B cell (primary cell): ENCODE measurements around the gene XIAP. TPM values are rescaled to one million over a fixed set of nuclear protein-coding genes. Genes with fewer than 3 reads are reported as not detected.

Source experiments
- ATAC-seq: fragments of 200-7000 bp; cut with Tn5 transposase; one replicate; pipeline ENCODE4 v1.10.0; 2021; ENCODE audit warnings: low read depth, mild to moderate bottlenecking, moderate number of reproducible peaks, moderate library complexity
- CTCF ChIA-PET: fragments of 350-600 bp; sonication (Branson Sonifier 250); formaldehyde crosslinking; loops from one replicate; lab custom pipeline; 2021; ENCODE audit warnings: antibody characterized with exemption, inconsistent platforms; lab: Charles Lee
- POLR2A ChIA-PET: fragments of 350-600 bp; sonication (Branson Sonifier 250); formaldehyde crosslinking; loops from one replicate; lab custom pipeline; 2021; ENCODE audit warnings: antibody characterized with exemption; lab: Charles Lee
- DNase-seq: peaks from one replicate; pipeline ENCODE4 v3.0.0; 2013
- H2AFZ ChIP-seq: 2 replicates; pipeline ENCODE4 v1.6.1; 2012; ENCODE audit warnings: mild to moderate bottlenecking, low read depth, low read length; ENCODE audit not compliant: insufficient read depth, poor library complexity, severe bottlenecking
- H3K27ac ChIP-seq, 2 donors: 1 replicate in 1 of 2; 2 replicates in 1 of 2; pipeline ENCODE4 v1.5.1; 2012 to 2013; ENCODE audit warnings: low read length in 2 of 2, mild to moderate bottlenecking in 2 of 2, moderate library complexity in 1 of 2
- H3K27me3 ChIP-seq, 4 experiments: fragments of 200-600 bp in 1 of 4; sonication (generic) in 1 of 4; replicated peaks in 1 of 4; 1 replicate in 2 of 4; 2 replicates in 2 of 4; pipeline versions ENCODE4 v1.6.1 to v1.7.0; 2013 to 2016; ENCODE audit warnings: low read length in 3 of 4, mild to moderate bottlenecking in 2 of 4, mixed read lengths in 1 of 4, moderate library complexity in 1 of 4; ENCODE audit not compliant: insufficient read depth in 4 of 4, control insufficient read depth in 3 of 4; ENCODE audit errors: control extremely low read depth in 1 of 4
- H3K36me3 ChIP-seq, 2 experiments: replicated peaks in 1 of 2; 1 replicate in 1 of 2; 2 replicates in 1 of 2; pipeline versions ENCODE4 v1.6.1 to v1.7.1; 2013; ENCODE audit warnings: low read length in 1 of 2; ENCODE audit not compliant: insufficient read depth in 2 of 2, control insufficient read depth in 1 of 2; ENCODE audit errors: control extremely low read depth in 1 of 2, extremely low read depth in 1 of 2
- H3K4me1 ChIP-seq, 2 donors: fragments of 200-600 bp in 1 of 2; sonication (generic) in 1 of 2; 1 replicate in 1 of 2; 2 replicates in 1 of 2; pipeline versions ENCODE4 v1.5.1 to v1.6.1; 2013 to 2017; ENCODE audit warnings: low read length in 2 of 2; ENCODE audit not compliant: control insufficient read depth in 2 of 2, insufficient read depth in 2 of 2
- H3K4me2 ChIP-seq: replicated peaks from 2 replicates; pipeline ENCODE3; 2012; ENCODE audit warnings: mild to moderate bottlenecking, low read depth, low read length; ENCODE audit not compliant: poor library complexity, severe bottlenecking
- H3K4me3 ChIP-seq, 5 experiments: fragments of 200-600 bp in 1 of 5; sonication (generic) in 1 of 5; 1 replicate in 3 of 5; 2 replicates in 2 of 5; pipeline versions ENCODE4 v1.5.1 to v1.7.0; 2011 to 2016; ENCODE audit warnings: low read length in 4 of 5, mild to moderate bottlenecking in 4 of 5, low read depth in 2 of 5, control low read depth in 1 of 5, moderate library complexity in 1 of 5; ENCODE audit not compliant: insufficient read depth in 1 of 5; ENCODE audit errors: control extremely low read depth in 1 of 5, extremely low read depth in 1 of 5
- H3K79me2 ChIP-seq: fragments of 200-600 bp; sonication (generic); one replicate; pipeline ENCODE4 v1.6.0; 2016; ENCODE audit warnings: low read length; ENCODE audit not compliant: control insufficient read depth, insufficient read depth
- H3K9ac ChIP-seq: fragments of 200-600 bp; sonication (generic); 2 replicates; pipeline ENCODE4 v1.6.1; 2017; ENCODE audit warnings: mild to moderate bottlenecking, low read length, moderate library complexity
- H3K9me3 ChIP-seq, 3 donors: one replicate each; pipeline versions ENCODE4 v1.6.1 to v1.7.1; 2013; ENCODE audit warnings: low read length in 2 of 3; ENCODE audit not compliant: control insufficient read depth in 2 of 3, insufficient read depth in 1 of 3; ENCODE audit errors: control extremely low read depth in 1 of 3
- H4K20me1 ChIP-seq: 2 replicates; pipeline ENCODE4 v1.6.0; 2012; ENCODE audit warnings: mild to moderate bottlenecking, low read length; ENCODE audit not compliant: insufficient read depth, control insufficient read depth, poor library complexity, severe bottlenecking
- H3K27ac Mint-ChIP-seq: one replicate; pipeline ENCODE4 v1.8.0; 2021; ENCODE audit warnings: mixed read lengths
- H3K27me3 Mint-ChIP-seq: one replicate; pipeline ENCODE4 v1.8.0; 2021; ENCODE audit warnings: mixed read lengths
- H3K4me1 Mint-ChIP-seq: one replicate; pipeline ENCODE4 v1.8.0; 2021; ENCODE audit warnings: mixed read lengths
- H3K4me3 Mint-ChIP-seq: one replicate; pipeline ENCODE4 v1.8.0; 2021; ENCODE audit warnings: mixed read lengths
- H3K9me3 Mint-ChIP-seq: one replicate; pipeline ENCODE4 v1.8.0; 2022; ENCODE audit warnings: mixed read lengths; ENCODE audit not compliant: insufficient read depth
- CTCF ChIP-seq: fragments of 200-600 bp; IDR thresholded peaks from one replicate; pipeline ENCODE4 v1.8.0; 2022; ENCODE audit warnings: antibody characterized with exemption, mild to moderate bottlenecking
- EZH2 ChIP-seq: IDR thresholded peaks from 2 replicates; pipeline ENCODE4 v1.6.1; 2012; ENCODE audit warnings: borderline replicate concordance, low read depth, mild to moderate bottlenecking, moderate library complexity, low read length; ENCODE audit not compliant: insufficient read depth, poor library complexity, severe bottlenecking
- WGBS: methylation state at CpG from one replicate; pipeline ENCODE4 v1.1.5; 2013; ENCODE audit warnings: missing lambda C conversion rate; ENCODE audit not compliant: insufficient coverage; 5-methylcytosine and 5-hydroxymethylcytosine counted together
- intact Hi-C: fragments of 100-400 bp; cut with micrococcal nuclease; formaldehyde crosslinking; loops from one replicate; pipeline ENCODE4 v1.10.0; 2022
- polyA plus RNA-seq: library from polyadenylated mRNA; depleted of rRNA; stranded (reverse); fragments of >200 nt; gene quantifications from 2 replicates; pipeline ENCODE4 v1.2.3, GENCODE V29; 2012
- total RNA-seq, 2 donors: library from RNA; stranded (reverse); fragments of 120-200 nt in 1 of 2; gene quantifications; 1 replicate in 1 of 2; 2 replicates in 1 of 2; pipeline versions ENCODE4 v1.2.3 to v1.2.4, GENCODE V29; 2013 to 2022

Gene XIAP
- total and polyA plus RNA-seq, 2 donors (not counting 1 experiment from before 2014, with no cell fraction given) = 9.2 to 36.2 TPM

GRCh38 chrX:123905332-123905731, 45.5 kb downstream of the XIAP start:
- intact Hi-C loops = loop anchor here (5.0 kb wide), 1 partner anchor 52 kb away; no protein-coding TSS in a partner anchor
- ChIA-PET CTCF (no interaction called here), POLR2A (no interaction called here)
- H3K79me2 ChIP-seq = peaks cover 3% of the 10 kb centered on the region
- peaks cover 24 to 27% of the 10 kb centered on the region in 2 donors for H3K4me1 ChIP-seq
- H3K27me3 ChIP-seq = no peaks in the 10 kb centered on the region
- TF ChIP-seq EZH2 (no peak), CTCF (no peak)
- H3K27ac ChIP-seq = peak overlapping the region; percentile 59 to 62
- peak overlapping the region; percentile 14 for H3K9ac ChIP-seq
- Mint-ChIP-seq H3K27me3 (no peaks in the 10 kb centered on the region), H3K9me3 (no peaks in the 10 kb centered on the region), H3K4me1 (peaks cover 28% of the 10 kb centered on the region), H3K27ac (peak overlapping the region; percentile 95), H3K4me3 (peak overlapping the region; percentile 73)
- no peaks in the 10 kb centered on the region for H3K9me3 ChIP-seq
- H3K36me3 ChIP-seq = peaks cover 4 to 10% of the 10 kb centered on the region in 2 experiments
- no peak overlapping the region for H2AFZ ChIP-seq
- H3K4me3 ChIP-seq = peak overlapping the region in 1 of 5 experiments; percentile 12
- no CpG with 5 or more reads among the region's 2 CpGs for WGBS
- H3K4me2 ChIP-seq = peak overlapping the region; percentile 45
- no peaks in the 10 kb centered on the region for H4K20me1 ChIP-seq
- ATAC-seq = peak; percentile 41
- DNase-seq = peak; percentile 5

GRCh38 chrX:123906557-123907316, 46.9 kb downstream of the XIAP start:
- H3K27me3 ChIP-seq = no peaks in the 10 kb centered on the region
- no peak overlapping the region for H3K4me3 ChIP-seq
- peak overlapping the region; percentile 24 to 62 for H3K27ac ChIP-seq
- H3K79me2 ChIP-seq = peaks cover 3% of the 10 kb centered on the region
- no peak overlapping the region for H2AFZ ChIP-seq
- no peaks in the 10 kb centered on the region for H3K9me3 Mint-ChIP-seq
- no peaks in the 10 kb centered on the region for H3K27me3 Mint-ChIP-seq
- no peak overlapping the region for H3K9ac ChIP-seq
- H3K4me3 Mint-ChIP-seq = peak overlapping the region; percentile 6
- no peaks in the 10 kb centered on the region for H4K20me1 ChIP-seq
- WGBS = 100% methylated on average over 2 of the region's 8 CpGs
- peaks cover 30% of the 10 kb centered on the region for H3K4me1 Mint-ChIP-seq
- ATAC-seq = no peak
- intact Hi-C loops = loop anchor here (5.0 kb wide), 1 partner anchor 51 kb away; no protein-coding TSS in a partner anchor
- H3K4me1 ChIP-seq = peaks cover 24 to 27% of the 10 kb centered on the region in 2 donors
- no peak overlapping the region for H3K4me2 ChIP-seq
- POLR2A ChIA-PET = no interaction called here
- peaks cover 0 to 5% of the 10 kb centered on the region in 2 experiments for H3K36me3 ChIP-seq
- peak overlapping the region; percentile 86 for H3K27ac Mint-ChIP-seq
- TF ChIP-seq EZH2 (no peak), CTCF (no peak)
- H3K9me3 ChIP-seq = no peaks in the 10 kb centered on the region
- DNase-seq = no peak
- CTCF ChIA-PET = no interaction called here
